ENCODE measurements around the gene CCT7.

The CCT7 gene

GRCh38 chr2:73257021-73257420, 22.9 kb downstream of the CCT7 start:
- no peak for DNase-seq (ENCODE audit: low spot score)
- TF ChIP-seq, protein P1, sequence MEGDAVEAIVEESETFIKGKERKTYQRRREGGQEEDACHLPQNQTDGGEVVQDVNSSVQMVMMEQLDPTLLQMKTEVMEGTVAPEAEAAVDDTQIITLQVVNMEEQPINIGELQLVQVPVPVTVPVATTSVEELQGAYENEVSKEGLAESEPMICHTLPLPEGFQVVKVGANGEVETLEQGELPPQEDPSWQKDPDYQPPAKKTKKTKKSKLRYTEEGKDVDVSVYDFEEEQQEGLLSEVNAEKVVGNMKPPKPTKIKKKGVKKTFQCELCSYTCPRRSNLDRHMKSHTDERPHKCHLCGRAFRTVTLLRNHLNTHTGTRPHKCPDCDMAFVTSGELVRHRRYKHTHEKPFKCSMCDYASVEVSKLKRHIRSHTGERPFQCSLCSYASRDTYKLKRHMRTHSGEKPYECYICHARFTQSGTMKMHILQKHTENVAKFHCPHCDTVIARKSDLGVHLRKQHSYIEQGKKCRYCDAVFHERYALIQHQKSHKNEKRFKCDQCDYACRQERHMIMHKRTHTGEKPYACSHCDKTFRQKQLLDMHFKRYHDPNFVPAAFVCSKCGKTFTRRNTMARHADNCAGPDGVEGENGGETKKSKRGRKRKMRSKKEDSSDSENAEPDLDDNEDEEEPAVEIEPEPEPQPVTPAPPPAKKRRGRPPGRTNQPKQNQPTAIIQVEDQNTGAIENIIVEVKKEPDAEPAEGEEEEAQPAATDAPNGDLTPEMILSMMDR (IDR thresholded peaks at IDR 0.05; ENCODE audit: extremely low read depth, missing control alignments), result no peak

DNA sequence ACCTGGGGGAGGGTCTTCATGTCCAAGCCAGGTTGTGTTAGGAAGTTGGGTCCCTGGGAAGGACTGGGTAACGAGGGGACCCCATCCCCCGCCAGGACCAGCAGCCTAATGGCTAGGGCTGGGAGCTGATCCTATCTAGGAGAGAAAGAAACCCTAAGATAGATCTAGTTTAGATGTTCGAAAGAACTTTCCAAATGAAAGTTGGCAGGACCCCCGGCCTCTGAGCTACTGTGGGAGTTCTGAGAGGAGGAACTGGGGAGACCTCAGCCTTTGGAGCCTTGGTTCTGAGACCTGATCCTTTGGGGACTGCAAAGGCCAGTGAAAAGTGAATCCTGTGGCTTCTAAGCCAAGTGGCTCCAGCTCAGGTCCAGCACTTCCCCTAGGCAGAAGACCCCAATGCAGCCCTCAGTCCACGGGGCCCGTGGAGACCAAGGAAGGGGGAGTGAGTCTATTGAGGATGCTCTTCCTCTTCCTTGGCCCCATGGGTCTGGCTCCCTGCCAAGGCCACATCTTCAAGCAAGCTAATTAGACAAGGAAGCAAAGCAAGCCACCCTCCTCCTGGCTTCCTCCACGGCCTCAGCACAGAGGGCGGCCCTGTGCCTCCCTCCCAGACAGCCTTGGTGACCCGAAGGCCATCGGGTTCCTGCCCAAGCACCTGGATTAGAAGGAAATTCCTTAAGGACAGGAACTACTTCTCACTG, 23.5 kb downstream of the CCT7 start:
- TF ChIP-seq, protein P1 (IDR thresholded peaks at IDR 0.05; ENCODE audit: extremely low read depth, missing control alignments), result no peak
- DNase-seq (ENCODE audit: low spot score), result no peak

GRCh38 chr2:73258186-73258912, 24.2 kb downstream of the CCT7 start:
- no peak for DNase-seq (ENCODE audit: low spot score)
- TF ChIP-seq, protein P1 (IDR thresholded peaks at IDR 0.05; ENCODE audit: extremely low read depth, missing control alignments), result no peak

DNA sequence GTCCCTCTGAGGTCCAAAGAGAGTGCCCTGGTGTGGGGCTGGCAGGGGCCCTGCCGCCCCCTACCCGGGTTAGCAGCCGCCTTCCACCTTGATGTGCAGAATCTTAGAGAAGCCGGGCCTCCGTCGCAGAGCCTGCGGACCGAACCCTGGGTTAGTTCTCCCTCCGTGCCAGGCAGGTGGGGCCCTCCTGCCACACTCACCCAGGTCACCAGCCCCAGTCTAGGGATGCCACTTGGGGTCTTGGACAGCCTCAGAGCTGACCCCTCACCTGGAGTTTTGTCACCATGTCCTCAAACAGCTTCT, 24.8 kb downstream of the CCT7 start:
- TF ChIP-seq, protein P1 (IDR thresholded peaks at IDR 0.05; ENCODE audit: extremely low read depth, missing control alignments), result no peak
- DNase-seq (ENCODE audit: low spot score), result no peak

DNA sequence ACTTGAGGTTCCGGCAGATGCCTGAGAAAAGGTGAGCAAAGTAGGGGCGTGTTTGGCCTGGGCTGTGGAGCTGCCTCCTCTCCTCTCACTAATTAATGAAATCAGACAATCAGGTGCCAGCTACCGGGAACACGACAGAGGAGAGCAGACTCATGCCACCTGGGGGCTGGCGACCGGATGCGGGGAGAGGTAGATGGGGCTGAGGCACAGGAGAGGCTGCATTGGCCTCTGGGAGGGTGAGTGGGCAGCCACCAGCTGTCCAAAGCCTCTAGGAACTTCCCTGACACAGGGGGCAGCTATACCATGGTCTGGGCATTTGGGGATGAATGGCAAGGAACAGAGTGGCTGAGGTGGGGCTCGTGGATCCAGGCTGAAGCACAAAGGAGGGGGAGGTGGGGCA, 25.2 kb downstream of the CCT7 start:
- DNase-seq (ENCODE audit: low spot score), result no peak
- TF ChIP-seq, protein P1 (IDR thresholded peaks at IDR 0.05; ENCODE audit: extremely low read depth, missing control alignments), result no peak

DNA sequence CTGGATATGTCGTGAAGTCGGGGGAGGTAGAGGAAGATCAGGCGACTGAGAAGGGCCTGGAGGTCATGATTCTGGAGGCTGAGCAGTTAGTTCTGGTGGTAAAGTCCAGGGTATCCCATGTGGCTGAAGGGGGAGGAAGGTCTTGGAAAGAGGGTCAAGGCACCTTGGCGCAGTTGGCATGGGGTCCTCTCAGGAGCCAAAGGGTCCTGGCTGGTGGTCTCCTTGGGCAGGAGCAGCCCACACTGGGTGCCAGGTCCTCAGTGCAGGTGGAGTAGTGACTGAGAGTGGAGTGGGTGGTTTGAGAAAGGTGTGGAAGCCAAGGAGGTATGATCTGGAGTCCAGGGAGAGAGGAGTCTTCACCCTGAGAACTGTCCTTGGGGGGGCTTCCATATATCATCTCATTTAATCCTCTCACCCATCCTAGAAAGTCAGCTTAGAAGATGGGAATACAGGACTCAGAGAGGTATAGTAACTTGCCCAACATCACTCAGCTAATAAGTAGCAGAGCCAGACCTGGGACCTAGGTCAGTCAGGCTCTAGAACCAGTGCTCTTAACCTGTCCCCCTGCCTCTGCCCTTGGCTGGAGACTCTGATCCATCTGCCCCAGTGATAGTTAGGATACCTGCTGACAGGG, 25.7 kb downstream of the CCT7 start:
- TF ChIP-seq, protein P1 (IDR thresholded peaks at IDR 0.05; ENCODE audit: extremely low read depth, missing control alignments), result no peak

GRCh38 chr2:73260338-73260984, 26.4 kb downstream of the CCT7 start:
- no peak for DNase-seq (ENCODE audit: low spot score)
- TF ChIP-seq, protein P1 (IDR thresholded peaks at IDR 0.05; ENCODE audit: extremely low read depth, missing control alignments), result no peak

More for the DNA sequence above, 25.7 kb downstream of the CCT7 start:
- no peak for DNase-seq (ENCODE audit: low spot score)

All from GM20000 (cell line).